ENCODE results near the gene EIF4G3.
A peak's percentile ranks its signal among the peaks of the same experiment; 100 is the strongest.
"Not testable (repeated sequence)": the region's sequence is repeated elsewhere in the genome, so short reads cannot be mapped to it uniquely, and the experiment has no call there.

Gene EIF4G3

GRCh38 chr1:20928146-20928545 is 248.6 kb downstream of the EIF4G3 start:
- no peak for DNase-seq

DNA sequence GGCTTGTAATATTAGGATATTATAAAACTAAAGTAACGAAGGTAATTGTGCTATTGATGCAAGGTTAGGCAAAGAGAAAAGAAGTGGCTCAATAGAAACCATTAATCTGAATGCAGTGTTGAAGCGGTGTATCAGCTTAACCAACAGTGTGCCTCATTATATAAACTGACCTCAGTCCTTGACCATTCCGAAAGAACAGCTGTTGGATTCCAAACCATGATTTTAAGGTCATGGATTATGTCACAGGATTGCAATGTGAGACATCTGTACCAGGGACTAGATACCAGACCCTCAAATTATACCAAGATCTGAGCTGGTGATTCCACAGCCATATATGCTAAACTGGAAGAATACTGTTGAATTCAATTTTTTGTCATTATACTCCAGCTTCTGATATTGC is 255.4 kb downstream of the EIF4G3 start:
- DNase-seq, result no peak

GRCh38 chr1:20913242-20913641 is 263.5 kb downstream of the EIF4G3 start:
- no peak for DNase-seq

GRCh38 chr1:20907526-20907925 is 269.2 kb downstream of the EIF4G3 start:
- not testable (repeated sequence) for DNase-seq

GRCh38 chr1:20903437-20903836 is 273.3 kb downstream of the EIF4G3 start:
- DNase-seq, result no peak

DNA sequence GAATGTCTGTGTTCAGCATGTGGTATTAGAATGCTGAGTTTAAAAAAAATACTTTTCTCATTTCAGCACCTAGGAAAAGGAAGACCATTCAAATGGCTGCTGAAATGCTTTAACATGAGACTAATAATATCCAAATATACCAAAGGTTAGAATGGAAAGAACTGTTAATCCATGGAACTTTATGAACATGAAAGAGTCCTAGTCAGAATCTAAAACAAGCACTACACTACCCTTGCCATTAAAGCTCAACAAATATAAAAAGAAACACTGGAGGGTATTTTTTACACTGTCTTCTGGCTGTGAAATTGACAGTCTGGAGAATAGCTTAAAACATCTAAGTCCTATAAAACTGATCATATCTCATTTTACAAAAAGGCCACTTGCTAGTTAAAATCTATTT is 276.6 kb downstream of the EIF4G3 start:
- no peak for DNase-seq

DNA sequence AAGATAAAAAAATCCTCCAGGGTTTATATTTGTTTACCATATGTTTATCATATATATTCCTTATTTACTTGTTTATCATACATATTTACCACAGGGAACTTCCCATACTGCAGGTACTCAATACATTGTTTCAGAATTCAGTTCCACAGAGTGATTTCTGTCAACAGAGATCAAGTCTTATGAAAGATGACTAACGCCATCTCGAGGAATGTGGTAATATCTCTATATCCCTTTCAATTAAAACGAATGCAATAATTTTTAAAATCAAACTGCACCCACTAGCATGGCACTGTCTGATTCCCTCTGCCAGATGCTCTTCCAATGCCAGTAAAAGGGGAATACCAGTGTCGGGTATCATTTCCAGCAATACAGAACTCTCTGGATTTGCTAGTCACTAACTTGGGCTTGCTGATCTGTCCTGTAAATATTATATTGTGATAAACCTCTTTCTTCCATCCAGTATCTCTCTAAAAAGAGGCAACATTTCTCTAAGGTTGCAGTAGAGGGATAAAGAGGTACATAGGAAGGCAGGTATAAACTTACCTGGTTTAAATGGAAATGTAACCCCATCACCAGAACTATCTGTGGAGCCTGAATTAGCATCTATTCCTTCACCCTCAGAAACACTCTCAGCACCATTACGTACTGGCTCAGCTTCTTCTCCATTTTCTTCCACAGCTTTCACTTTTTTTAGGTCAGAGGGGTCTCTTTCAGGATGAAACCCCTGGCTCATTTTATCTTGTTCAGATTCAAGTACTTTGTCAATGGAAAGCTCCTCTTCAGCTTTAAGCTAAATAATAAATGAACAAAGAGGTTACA is 277.3 kb downstream of the EIF4G3 start:
- DNase-seq, result no peak

DNA sequence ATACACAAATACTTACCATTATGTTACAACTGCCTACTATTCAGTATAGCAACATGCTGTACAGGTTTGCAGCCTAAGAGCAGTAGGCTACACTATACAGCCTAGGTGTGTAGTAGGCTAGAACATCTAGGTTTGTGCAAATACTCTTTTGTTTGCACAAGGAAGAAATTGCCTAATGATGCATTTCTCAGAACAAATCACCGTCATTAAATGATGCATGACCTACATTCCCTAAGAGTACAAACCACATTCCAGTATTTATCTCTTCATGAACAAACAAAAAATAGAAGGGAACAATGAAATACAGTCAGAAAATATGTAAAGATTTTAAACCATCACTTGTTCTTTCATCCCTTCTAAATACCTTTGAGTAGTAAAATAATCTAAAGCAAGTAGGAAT is 279.9 kb downstream of the EIF4G3 start:
- DNase-seq, result peak; percentile 4

- DNase-seq, result no peak
These were observed 282.8 kb downstream of the EIF4G3 start for GRCh38 chr1:20893931-20894330.

DNA sequence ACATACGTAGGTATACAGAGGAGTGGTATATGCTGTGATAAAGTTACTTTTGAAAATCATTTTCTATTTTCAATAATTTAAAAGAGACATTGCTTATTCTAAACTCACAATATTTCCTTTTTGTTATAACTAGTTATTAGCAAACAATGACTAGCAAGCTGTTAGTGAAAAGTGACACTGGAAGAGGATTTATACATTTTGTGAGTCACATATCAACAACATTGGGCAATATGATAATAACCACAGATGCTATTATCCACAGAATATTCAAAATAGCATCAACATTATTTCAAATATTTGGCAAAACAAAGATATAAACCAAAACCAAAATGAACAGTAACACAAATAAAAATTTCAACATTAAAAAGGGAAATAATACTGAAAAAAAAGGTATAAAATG is 285.6 kb downstream of the EIF4G3 start:
- no peak for DNase-seq

DNA sequence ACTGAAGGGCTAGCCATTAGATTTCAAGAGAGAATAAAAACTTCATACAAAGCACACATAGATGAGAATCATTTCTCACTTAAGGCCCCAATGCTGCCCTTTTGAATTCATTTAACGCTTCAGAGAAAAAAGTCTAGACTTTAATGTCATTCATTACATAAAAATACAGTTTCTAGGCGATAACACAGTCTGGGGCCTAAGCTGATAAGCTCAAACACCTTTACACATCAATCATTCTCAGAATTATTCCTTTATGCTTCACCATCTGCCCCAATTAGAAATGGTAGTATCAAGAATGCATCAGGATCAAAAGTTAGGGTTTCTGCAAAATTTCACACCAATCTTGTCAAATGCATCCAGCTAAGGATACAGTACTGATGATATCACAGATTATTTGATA is 289.5 kb downstream of the EIF4G3 start:
- no peak for DNase-seq

DNA sequence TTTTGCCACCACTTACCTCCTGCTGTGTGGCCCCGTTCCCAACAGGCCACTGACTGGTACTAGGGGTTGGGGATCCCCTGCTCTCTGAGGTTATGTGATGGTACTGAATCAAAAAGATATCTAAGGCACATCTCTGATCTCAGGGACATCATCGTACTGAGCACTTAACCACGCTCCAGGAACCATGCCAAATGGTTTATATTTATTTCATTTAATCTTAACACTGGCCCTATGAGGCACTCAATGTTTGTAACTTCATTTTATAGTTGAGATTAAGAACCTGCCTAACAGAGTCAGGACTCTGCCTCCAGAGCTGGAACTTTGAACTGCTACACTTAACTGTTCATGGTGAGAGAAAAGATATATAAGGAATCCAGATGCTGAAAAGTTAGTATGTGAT is 291.6 kb downstream of the EIF4G3 start:
- no peak for DNase-seq

GRCh38 chr1:20884513-20884912 is 292.2 kb downstream of the EIF4G3 start:
- no peak for DNase-seq

DNA sequence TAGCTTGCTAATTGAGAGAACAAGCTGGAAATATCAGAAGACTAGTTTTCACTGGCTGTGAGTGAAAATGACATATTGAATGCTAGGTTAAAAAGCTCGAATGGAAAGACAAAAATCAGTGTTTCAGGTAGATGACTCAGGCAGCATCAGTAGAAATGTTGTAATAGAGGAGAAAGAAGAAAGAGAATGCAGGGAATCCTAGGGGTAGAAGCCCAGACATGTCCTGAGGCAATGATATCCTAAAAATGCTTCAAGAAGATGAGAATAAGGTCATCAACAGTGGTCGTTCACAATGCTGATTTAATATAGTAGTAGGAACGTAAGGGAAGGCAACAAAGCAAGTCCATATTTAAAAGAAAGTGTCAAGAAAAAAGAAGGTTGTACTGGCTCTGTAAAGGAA is 292.9 kb downstream of the EIF4G3 start:
- no peak for DNase-seq

- DNase-seq, result no peak
These were observed 293.9 kb downstream of the EIF4G3 start for GRCh38 chr1:20882837-20883236.

DNA sequence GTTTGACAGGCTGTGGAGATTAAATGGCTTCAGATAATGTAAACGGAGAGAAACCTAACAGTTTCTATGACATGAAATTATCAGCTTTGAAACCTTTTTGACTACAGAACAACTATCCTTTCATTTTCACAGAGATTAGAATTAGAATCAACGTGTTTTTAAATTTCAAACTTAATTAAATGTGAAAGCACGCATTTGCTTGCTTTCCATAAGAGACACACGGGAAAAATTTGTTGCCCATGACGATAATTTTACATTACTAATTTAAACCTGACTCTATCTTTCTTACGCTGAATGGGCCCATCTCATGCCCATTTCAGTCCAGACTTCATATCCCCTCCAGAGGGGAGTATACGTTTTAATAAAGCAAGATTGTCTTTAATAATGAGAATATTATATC is 297.9 kb downstream of the EIF4G3 start:
- DNase-seq, result no peak

DNA sequence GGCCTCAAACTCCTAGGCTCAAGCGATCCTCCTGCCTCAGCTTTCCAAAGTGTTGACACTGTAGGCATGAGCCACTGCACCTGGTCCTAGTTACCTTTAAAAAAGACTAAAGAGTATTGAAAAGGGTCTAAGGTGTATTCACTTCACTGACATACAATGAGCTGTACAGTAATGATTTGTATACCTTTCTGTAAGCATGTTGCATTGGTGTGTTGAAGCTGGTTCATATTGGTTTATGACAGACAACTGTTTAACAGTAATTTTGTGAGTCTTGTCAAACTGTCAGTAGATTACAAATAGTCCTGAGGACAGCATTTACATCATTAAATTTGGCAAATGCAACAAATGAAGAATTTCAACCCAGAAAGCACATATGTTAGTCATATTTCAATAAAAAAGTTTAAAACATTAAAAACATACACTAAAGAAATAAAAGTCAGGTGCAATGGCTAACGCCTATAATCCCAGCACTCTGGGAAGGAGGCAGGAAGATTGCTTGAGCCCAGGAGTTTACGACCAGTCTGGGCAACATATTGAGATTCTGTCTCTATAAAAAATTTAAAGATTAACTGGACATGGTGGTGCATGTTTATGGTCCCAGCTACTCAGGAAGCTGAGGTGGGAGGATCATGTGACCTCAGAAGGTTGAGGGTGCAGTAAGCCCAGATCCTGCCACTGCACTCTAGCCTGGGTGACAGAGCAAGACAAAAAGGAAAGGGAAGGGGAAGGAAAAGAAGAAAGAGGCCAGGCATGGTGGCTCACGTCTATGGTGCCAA is 301.3 kb downstream of the EIF4G3 start:
- no peak for DNase-seq

DNA sequence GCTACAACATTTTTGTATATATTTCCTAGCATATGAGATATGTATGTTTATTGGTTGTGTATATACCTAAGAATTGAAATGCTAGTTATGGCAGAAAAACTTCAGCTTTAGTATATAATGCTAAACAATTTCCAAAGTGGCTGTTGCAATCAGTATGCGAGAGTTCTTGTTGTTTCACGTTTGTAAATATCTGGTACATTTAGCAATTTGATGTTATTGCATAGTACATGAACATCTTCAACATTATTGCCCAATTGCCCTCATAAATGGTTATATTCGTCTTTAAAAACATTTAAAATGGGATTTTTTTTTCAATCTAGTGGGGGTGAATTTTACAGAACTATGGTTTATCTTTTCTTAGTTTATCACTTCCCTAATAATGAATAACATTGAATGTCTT is 303.4 kb downstream of the EIF4G3 start:
- no peak for DNase-seq

- DNase-seq, result no peak
These were observed 305.3 kb downstream of the EIF4G3 start for GRCh38 chr1:20871419-20871818.

- no peak for DNase-seq
These were observed 306.0 kb downstream of the EIF4G3 start for GRCh38 chr1:20870718-20871117.

GRCh38 chr1:20868263-20868662 is 308.4 kb downstream of the EIF4G3 start:
- DNase-seq, result no peak

- DNase-seq, result no peak
These were observed 308.9 kb downstream of the EIF4G3 start for GRCh38 chr1:20867847-20868246.

- no peak for DNase-seq
These were observed 309.6 kb downstream of the EIF4G3 start for GRCh38 chr1:20867062-20867461.

- DNase-seq, result no peak
These were observed 311.7 kb downstream of the EIF4G3 start for GRCh38 chr1:20865001-20865400.
